Memory B cell (primary cell): ENCODE measurements around the gene TOMM22.

Source experiments
- ATAC-seq: fragments of 150-1000 bp; cut with Tn5 transposase; 2 replicates; pipeline ENCODE4 v1.10.0; 2021; ENCODE audit warnings: low read depth, mild to moderate bottlenecking, moderate library complexity
- DNase-seq, 2 donors: peaks; one replicate each; pipeline ENCODE4 v3.0.0; 2022; ENCODE audit warnings: low spot score in 2 of 2
- H3K27ac Mint-ChIP-seq: one replicate; pipeline ENCODE4 v1.8.0; 2022; ENCODE audit warnings: mild to moderate bottlenecking, moderate library complexity, mixed read lengths
- H3K27me3 Mint-ChIP-seq: one replicate; pipeline ENCODE4 v1.8.0; 2022; ENCODE audit warnings: mixed read lengths
- H3K36me3 Mint-ChIP-seq: one replicate; pipeline ENCODE4 v1.8.0; 2022; ENCODE audit warnings: mild to moderate bottlenecking, mixed read lengths
- H3K4me1 Mint-ChIP-seq: one replicate; pipeline ENCODE4 v1.8.0; 2022; ENCODE audit warnings: mixed read lengths
- H3K4me3 Mint-ChIP-seq: one replicate; pipeline ENCODE4 v1.8.0; 2022; ENCODE audit warnings: mild to moderate bottlenecking, moderate library complexity, mixed read lengths
- H3K9me3 Mint-ChIP-seq: one replicate; pipeline ENCODE4 v1.8.0; 2022; ENCODE audit warnings: mixed read lengths

The TOMM22 gene

GRCh38 chr22:38700270-38700788 is 18.6 kb downstream of the TOMM22 start:
- peak; percentile 3 for ATAC-seq
- DNase-seq, result no peak
- peaks cover 7% of the 10 kb centered on the region for H3K36me3 Mint-ChIP-seq

GRCh38 chr22:38700789-38701628 is 19.3 kb downstream of the TOMM22 start, which contains the start of gene JOSD1:
Gene JOSD1 (minus strand): TSS chr22:38700943. CDS start chr22:38699987, 956 bp downstream.
- no peaks in the 10 kb centered on the region for H3K9me3 Mint-ChIP-seq

More at GRCh38 chr22:38700270-38700788, 18.6 kb downstream of the TOMM22 start:
- H3K9me3 Mint-ChIP-seq, result no peaks in the 10 kb centered on the region
- peak overlapping the region; percentile 95 for H3K4me3 Mint-ChIP-seq
- no peaks in the 10 kb centered on the region for H3K27me3 Mint-ChIP-seq
- H3K27ac Mint-ChIP-seq, result peak overlapping the region; percentile 99
- H3K4me1 Mint-ChIP-seq, result peaks cover 45% of the 10 kb centered on the region

GRCh38 chr22:38704654-38705234 is 23.0 kb downstream of the TOMM22 start:
- peak overlapping the region; percentile 93 for H3K27ac Mint-ChIP-seq
- no peaks in the 10 kb centered on the region for H3K9me3 Mint-ChIP-seq
- H3K27me3 Mint-ChIP-seq, result no peaks in the 10 kb centered on the region
- H3K4me3 Mint-ChIP-seq, result peak overlapping the region; percentile 81
- ATAC-seq (no peak), DNase-seq (no peak)
- peaks cover 46% of the 10 kb centered on the region for H3K4me1 Mint-ChIP-seq
- no peaks in the 10 kb centered on the region for H3K36me3 Mint-ChIP-seq

More at GRCh38 chr22:38700789-38701628, 19.3 kb downstream of the TOMM22 start, which contains the start of gene JOSD1:
- ATAC-seq (peak; percentile 61), DNase-seq (peak; percentile 100)
- no peaks in the 10 kb centered on the region for H3K27me3 Mint-ChIP-seq
- peaks cover 7% of the 10 kb centered on the region for H3K36me3 Mint-ChIP-seq
- H3K27ac Mint-ChIP-seq, result peak within 1 kb of the TSS; percentile 99
- peaks cover 45% of the 10 kb centered on the region for H3K4me1 Mint-ChIP-seq
- H3K4me3 Mint-ChIP-seq, result peak within 1 kb of the TSS; percentile 95

- Mint-ChIP-seq H3K4me3 (peak within 1 kb of the TSS; percentile 88), H3K27me3 (no peaks in the 10 kb centered on the region), H3K27ac (peak within 1 kb of the TSS; percentile 93), H3K9me3 (no peaks in the 10 kb centered on the region), H3K36me3 (no peaks in the 10 kb centered on the region), H3K4me1 (peaks cover 44% of the 10 kb centered on the region)
- DNase-seq (peak; percentile 82 to 96), ATAC-seq (peak; percentile 64)
Observed at GRCh38 chr22:38705235-38706100, 23.7 kb downstream of the TOMM22 start, which contains the start of gene GTPBP1. Gene GTPBP1 (plus strand): TSS chr22:38705944. CDS start chr22:38705956, 12 bp downstream.

- H3K4me3 Mint-ChIP-seq, result peak overlapping the region; percentile 88
- peak overlapping the region; percentile 93 for H3K27ac Mint-ChIP-seq
- no peaks in the 10 kb centered on the region for H3K27me3 Mint-ChIP-seq
- H3K4me1 Mint-ChIP-seq, result peaks cover 46% of the 10 kb centered on the region
- peaks cover 4% of the 10 kb centered on the region for H3K36me3 Mint-ChIP-seq
- DNase-seq (peak; percentile 23 to 46), ATAC-seq (no peak)
- H3K9me3 Mint-ChIP-seq, result no peaks in the 10 kb centered on the region
Observed at GRCh38 chr22:38706101-38706900, 24.5 kb downstream of the TOMM22 start.

GRCh38 chr22:38706901-38707195 is 25.1 kb downstream of the TOMM22 start:
- peak overlapping the region; percentile 93 for H3K27ac Mint-ChIP-seq
- no peak for DNase-seq
- H3K36me3 Mint-ChIP-seq, result peaks cover 4% of the 10 kb centered on the region
- H3K9me3 Mint-ChIP-seq, result no peaks in the 10 kb centered on the region
- peaks cover 44% of the 10 kb centered on the region for H3K4me1 Mint-ChIP-seq
- ATAC-seq, result no peak
- H3K27me3 Mint-ChIP-seq, result no peaks in the 10 kb centered on the region
- H3K4me3 Mint-ChIP-seq, result peak overlapping the region; percentile 88

- H3K27ac Mint-ChIP-seq, result peak overlapping the region; percentile 93
- no peaks in the 10 kb centered on the region for H3K9me3 Mint-ChIP-seq
- DNase-seq (no peak), ATAC-seq (no peak)
- H3K27me3 Mint-ChIP-seq, result no peaks in the 10 kb centered on the region
- peak overlapping the region; percentile 88 for H3K4me3 Mint-ChIP-seq
- H3K36me3 Mint-ChIP-seq, result peaks cover 8% of the 10 kb centered on the region
- peaks cover 48% of the 10 kb centered on the region for H3K4me1 Mint-ChIP-seq
Observed at GRCh38 chr22:38707346-38707745, 25.6 kb downstream of the TOMM22 start.

GRCh38 chr22:38707984-38708383 is 26.2 kb downstream of the TOMM22 start:
- no peak for DNase-seq
- Mint-ChIP-seq H3K27me3 (no peaks in the 10 kb centered on the region), H3K4me1 (peaks cover 51% of the 10 kb centered on the region), H3K4me3 (peak overlapping the region; percentile 88), H3K36me3 (peaks cover 12% of the 10 kb centered on the region), H3K27ac (peak overlapping the region; percentile 93), H3K9me3 (no peaks in the 10 kb centered on the region)
- ATAC-seq, result no peak

GRCh38 chr22:38709306-38709705 is 27.5 kb downstream of the TOMM22 start:
- peak overlapping the region; percentile 84 for H3K4me3 Mint-ChIP-seq
- peaks cover 61% of the 10 kb centered on the region for H3K4me1 Mint-ChIP-seq
- H3K36me3 Mint-ChIP-seq, result peaks cover 13% of the 10 kb centered on the region
- ATAC-seq, result peak; percentile 14
- DNase-seq, result peak in 1 of 2 donors; percentile 33
- H3K9me3 Mint-ChIP-seq, result no peaks in the 10 kb centered on the region
- H3K27me3 Mint-ChIP-seq, result no peaks in the 10 kb centered on the region
- H3K27ac Mint-ChIP-seq, result peak overlapping the region; percentile 93

- peaks cover 16% of the 10 kb centered on the region for H3K36me3 Mint-ChIP-seq
- H3K4me3 Mint-ChIP-seq, result no peak overlapping the region
- H3K9me3 Mint-ChIP-seq, result no peaks in the 10 kb centered on the region
- ATAC-seq, result no peak
- peaks cover 64% of the 10 kb centered on the region for H3K4me1 Mint-ChIP-seq
- H3K27me3 Mint-ChIP-seq, result no peaks in the 10 kb centered on the region
- DNase-seq, result no peak
- peak overlapping the region; percentile 93 for H3K27ac Mint-ChIP-seq
Observed at GRCh38 chr22:38710351-38710750, 28.6 kb downstream of the TOMM22 start.

GRCh38 chr22:38710866-38711265 is 29.1 kb downstream of the TOMM22 start:
- H3K4me3 Mint-ChIP-seq, result no peak overlapping the region
- H3K9me3 Mint-ChIP-seq, result no peaks in the 10 kb centered on the region
- peaks cover 65% of the 10 kb centered on the region for H3K4me1 Mint-ChIP-seq
- no peak overlapping the region for H3K27ac Mint-ChIP-seq
- H3K36me3 Mint-ChIP-seq, result peaks cover 17% of the 10 kb centered on the region
- no peaks in the 10 kb centered on the region for H3K27me3 Mint-ChIP-seq
- DNase-seq (no peak), ATAC-seq (no peak)

- Mint-ChIP-seq H3K27me3 (no peaks in the 10 kb centered on the region), H3K27ac (peak overlapping the region; percentile 76), H3K4me3 (no peak overlapping the region), H3K36me3 (peaks cover 28% of the 10 kb centered on the region), H3K4me1 (peaks cover 56% of the 10 kb centered on the region), H3K9me3 (no peaks in the 10 kb centered on the region)
- ATAC-seq, result no peak
- no peak for DNase-seq
Observed at GRCh38 chr22:38712486-38713207, 30.9 kb downstream of the TOMM22 start.
